SW480 (cell line): Measurements from ENCODE around the gene FEM1C.
A peak's percentile ranks its signal among the peaks of the same experiment; 100 is the strongest.

Experiments
- DNase-seq: peaks from one replicate; pipeline ENCODE4 v3.0.0-alpha.2; 2016; ENCODE audit warnings: low spot score

FEM1C gene

GRCh38 chr5:115544436-115545350 is at the start of gene FEM1C:
Gene FEM1C (minus strand): TSS chr5:115544775. CDS start chr5:115543493, 1,282 bp downstream.
- peak; percentile 98 for DNase-seq

GRCh38 chr5:115589043-115589442 is 44.5 kb upstream of the FEM1C start:
- no peak for DNase-seq

- no peak for DNase-seq
Measured at GRCh38 chr5:115588640-115589039, 44.1 kb upstream of the FEM1C start.

GRCh38 chr5:115586525-115587146 is 42.1 kb upstream of the FEM1C start:
- DNase-seq = peak; percentile 65

GRCh38 chr5:115585265-115585664 is 40.7 kb upstream of the FEM1C start:
- DNase-seq = no peak

- no peak for DNase-seq
Measured at GRCh38 chr5:115584501-115584900, 39.9 kb upstream of the FEM1C start.

- DNase-seq = no peak
Measured at GRCh38 chr5:115583474-115583873, 38.9 kb upstream of the FEM1C start.

- DNase-seq = no peak
Measured at GRCh38 chr5:115580941-115581340, 36.4 kb upstream of the FEM1C start.

GRCh38 chr5:115579747-115580173 is 35.2 kb upstream of the FEM1C start:
- no peak for DNase-seq

GRCh38 chr5:115579216-115579615 is 34.6 kb upstream of the FEM1C start:
- DNase-seq = no peak

- no peak for DNase-seq
Measured at GRCh38 chr5:115578657-115579056, 34.1 kb upstream of the FEM1C start.

GRCh38 chr5:115577741-115578140 is 33.2 kb upstream of the FEM1C start:
- DNase-seq = no peak

GRCh38 chr5:115577329-115577728 is 32.8 kb upstream of the FEM1C start:
- DNase-seq = no peak

- peak; percentile 43 for DNase-seq
Measured at GRCh38 chr5:115575167-115576070, 30.8 kb upstream of the FEM1C start.

GRCh38 chr5:115573133-115573532 is 28.6 kb upstream of the FEM1C start:
- DNase-seq = no peak

GRCh38 chr5:115571441-115571878 is 26.9 kb upstream of the FEM1C start:
- no peak for DNase-seq

- no peak for DNase-seq
Measured at GRCh38 chr5:115568668-115569067, 24.1 kb upstream of the FEM1C start.

GRCh38 chr5:115565233-115565632 is 20.7 kb upstream of the FEM1C start:
- DNase-seq = no peak

GRCh38 chr5:115561176-115561575 is 16.6 kb upstream of the FEM1C start:
- DNase-seq = no peak

GRCh38 chr5:115559524-115559923 is 14.9 kb upstream of the FEM1C start:
- peak; percentile 22 for DNase-seq

GRCh38 chr5:115558388-115558956 is 13.9 kb upstream of the FEM1C start:
- no peak for DNase-seq
